DOHH2 (cell line): Measurements from ENCODE around the gene CYFIP2.

ENCODE experiments used
- H3F3A ChIP-seq: fragments of 200-600 bp; sonication (generic), shearing (Covaris generic); 2 replicates; pipeline ENCODE4 v1.6.0; 2016; ENCODE audit warnings: antibody characterized with exemption, mild to moderate bottlenecking; ENCODE audit not compliant: control insufficient read depth, insufficient read depth
- H3K27ac ChIP-seq: fragments of 200-600 bp; sonication (generic); 2 replicates; pipeline ENCODE4 v1.5.1; 2014; ENCODE audit warnings: low read depth, mild to moderate bottlenecking, low read length, moderate library complexity
- H3K27me3 ChIP-seq: fragments of 200-600 bp; sonication (generic); 2 replicates; pipeline ENCODE4 v1.6.1; 2014; ENCODE audit warnings: mild to moderate bottlenecking, low read length, mixed read lengths; ENCODE audit not compliant: control insufficient read depth
- H3K36me3 ChIP-seq: fragments of 200-600 bp; sonication (generic); 2 replicates; pipeline ENCODE4 v1.6.1; 2014; ENCODE audit warnings: mild to moderate bottlenecking, low read length, moderate library complexity, mixed read lengths; ENCODE audit not compliant: control insufficient read depth
- H3K4me1 ChIP-seq: fragments of 200-600 bp; sonication (generic); 2 replicates; pipeline ENCODE4 v1.6.1; 2014; ENCODE audit warnings: mild to moderate bottlenecking, low read length, mixed read lengths; ENCODE audit not compliant: control insufficient read depth
- H3K4me2 ChIP-seq: fragments of 200-600 bp; sonication (generic); 2 replicates; pipeline ENCODE4 v1.6.0; 2014; ENCODE audit warnings: mild to moderate bottlenecking, low read length, moderate library complexity
- H3K4me3 ChIP-seq: fragments of 200-600 bp; sonication (generic); 2 replicates; pipeline ENCODE4 v1.5.1; 2014; ENCODE audit warnings: mild to moderate bottlenecking, low read length, mixed read lengths
- H3K79me2 ChIP-seq: fragments of 200-600 bp; sonication (generic); 2 replicates; pipeline ENCODE4 v1.6.1; 2014; ENCODE audit warnings: mild to moderate bottlenecking, low read length, mixed read lengths; ENCODE audit not compliant: control insufficient read depth
- H3K9me2 ChIP-seq: fragments of 200-600 bp; sonication (generic); replicated peaks from 2 replicates; pipeline ENCODE4 v1.6.1; 2014; ENCODE audit warnings: mild to moderate bottlenecking, low read length, mixed read lengths; ENCODE audit not compliant: control insufficient read depth
- H3K9me3 ChIP-seq: fragments of 200-600 bp; sonication (generic); 2 replicates; pipeline ENCODE4 v1.6.1; 2014; ENCODE audit warnings: antibody characterized with exemption, low read length, mixed read lengths; ENCODE audit not compliant: control insufficient read depth, insufficient read depth
- H4K20me1 ChIP-seq: fragments of 200-600 bp; sonication (generic); 2 replicates; pipeline ENCODE4 v1.6.0; 2014; ENCODE audit warnings: low read depth, mild to moderate bottlenecking, antibody characterized with exemption, low read length, moderate library complexity; ENCODE audit not compliant: control insufficient read depth, insufficient read depth
- CTCF ChIP-seq: fragments of 200-600 bp; sonication (generic); IDR thresholded peaks from one replicate; pipeline ENCODE4 v1.5.1; 2014; ENCODE audit warnings: antibody characterized with exemption, mild to moderate bottlenecking, low read depth, low read length; ENCODE audit not compliant: poor library complexity, severe bottlenecking
- EZH2phosphoT487 ChIP-seq: fragments of 200-600 bp; sonication (generic); IDR thresholded peaks from 2 replicates; pipeline ENCODE4 v1.6.1; 2017; ENCODE audit warnings: borderline replicate concordance, mild to moderate bottlenecking, antibody characterized with exemption, low read length, moderate library complexity, mixed read lengths

The CYFIP2 gene

GRCh38 chr5:157225469-157226422 lies 40.2 kb upstream of the CYFIP2 start:
- H3K27me3 ChIP-seq = no peaks in the 10 kb centered on the region
- H3K79me2 ChIP-seq = no peaks in the 10 kb centered on the region
- no peaks in the 10 kb centered on the region for H3K9me3 ChIP-seq
- H3K4me2 ChIP-seq = no peak overlapping the region
- H3K4me3 ChIP-seq = no peak overlapping the region
- H3K27ac ChIP-seq = no peak overlapping the region
- H4K20me1 ChIP-seq = no peaks in the 10 kb centered on the region
- H3F3A ChIP-seq = no peaks in the 10 kb centered on the region
- no peak for TF ChIP-seq EZH2phosphoT487
- TF ChIP-seq CTCF = no peak
- H3K4me1 ChIP-seq = peaks cover 8% of the 10 kb centered on the region
- no peaks in the 10 kb centered on the region for H3K36me3 ChIP-seq
- H3K9me2 ChIP-seq = no peaks in the 10 kb centered on the region

GRCh38 chr5:157230610-157231009 lies 35.3 kb upstream of the CYFIP2 start:
- H3F3A ChIP-seq = no peaks in the 10 kb centered on the region
- no peaks in the 10 kb centered on the region for H3K9me3 ChIP-seq
- no peaks in the 10 kb centered on the region for H3K9me2 ChIP-seq
- H3K36me3 ChIP-seq = no peaks in the 10 kb centered on the region
- H4K20me1 ChIP-seq = no peaks in the 10 kb centered on the region
- no peak overlapping the region for H3K4me3 ChIP-seq
- no peaks in the 10 kb centered on the region for H3K79me2 ChIP-seq
- no peaks in the 10 kb centered on the region for H3K4me1 ChIP-seq
- H3K4me2 ChIP-seq = no peak overlapping the region
- H3K27me3 ChIP-seq = no peaks in the 10 kb centered on the region
- TF ChIP-seq CTCF = no peak
- no peak for TF ChIP-seq EZH2phosphoT487
- H3K27ac ChIP-seq = no peak overlapping the region

- H3K79me2 ChIP-seq = no peaks in the 10 kb centered on the region
- no peak overlapping the region for H3K4me3 ChIP-seq
Observed at GRCh38 chr5:157232706-157233105, 33.2 kb upstream of the CYFIP2 start.

More at GRCh38 chr5:157232706-157233105, 33.2 kb upstream of the CYFIP2 start:
- H3K9me2 ChIP-seq = no peaks in the 10 kb centered on the region
- H4K20me1 ChIP-seq = no peaks in the 10 kb centered on the region
- H3K27ac ChIP-seq = no peak overlapping the region
- no peaks in the 10 kb centered on the region for H3K36me3 ChIP-seq
- H3K4me2 ChIP-seq = no peak overlapping the region
- H3F3A ChIP-seq = no peaks in the 10 kb centered on the region
- no peak for TF ChIP-seq EZH2phosphoT487
- TF ChIP-seq CTCF = no peak
- no peaks in the 10 kb centered on the region for H3K9me3 ChIP-seq
- H3K27me3 ChIP-seq = no peaks in the 10 kb centered on the region
- no peaks in the 10 kb centered on the region for H3K4me1 ChIP-seq
